ENCODE measurements around the gene SMARCC1.

GRCh38 chr3:47553407-47553806, 228.3 kb downstream of the SMARCC1 start:
- no peak for TF ChIP-seq CTCF (IDR thresholded peaks at IDR 0.05; ENCODE audit: poor library complexity)
- no peak for TF ChIP-seq EZH2 (IDR thresholded peaks at IDR 0.05; ENCODE audit: borderline replicate concordance)
